GM12878 (cell line): ENCODE measurements around the gene ARL3. TPM values are rescaled to one million over a fixed set of nuclear protein-coding genes. Genes with fewer than 3 reads are reported as not detected.

Experiments
- ASH2L ChIP-seq: fragments of 300-600, 200-600 bp; sonication (generic); IDR thresholded peaks from 2 replicates; pipeline ENCODE4 v1.6.1; 2017; ENCODE audit warnings: low read depth, mild to moderate bottlenecking, borderline replicate concordance
- ATF7 ChIP-seq: fragments of 450-650 bp; IDR thresholded peaks from 2 replicates; pipeline ENCODE4 v1.6.1; 2016; ENCODE audit warnings: low read depth, mild to moderate bottlenecking
- CEBPB ChIP-seq, 2 experiments: fragments of 150-350 bp in 1 of 2; IDR thresholded peaks; 2 replicates each; pipeline ENCODE4 v1.6.1; 2012 to 2014; ENCODE audit warnings: low read depth in 2 of 2, low read length in 2 of 2, borderline replicate concordance in 1 of 2, inconsistent platforms in 1 of 2
- EED ChIP-seq: sonication (generic); IDR thresholded peaks from 2 replicates; pipeline ENCODE4 v1.6.1; 2016; ENCODE audit warnings: antibody characterized with exemption, low read depth
- EP300 ChIP-seq, 2 experiments: fragments of 150-350 bp in 1 of 2; IDR thresholded peaks; 2 replicates each; pipeline ENCODE4 v1.6.1; 2011 to 2012; ENCODE audit warnings: low read depth in 2 of 2, low read length in 2 of 2, borderline replicate concordance in 1 of 2, improper control_type of control experiment in 1 of 2, inconsistent platforms in 1 of 2; ENCODE audit not compliant: control insufficient read depth in 1 of 2
- PKNOX1 ChIP-seq: fragments of 450-650 bp; IDR thresholded peaks from 2 replicates; pipeline ENCODE4 v1.6.1; 2016; ENCODE audit warnings: mild to moderate bottlenecking
- STAT1 ChIP-seq: fragments of 450-650 bp; conservative IDR thresholded peaks from 2 replicates; pipeline ENCODE4 v1.6.1; 2014; ENCODE audit warnings: antibody characterized with exemption, mild to moderate bottlenecking
- YY1 ChIP-seq: IDR thresholded peaks from 2 replicates; pipeline ENCODE4 v1.6.1; 2011; ENCODE audit warnings: low read depth, mild to moderate bottlenecking, low read length
- polyA plus RNA-seq, 11 experiments: library from polyadenylated mRNA; depleted of rRNA in 4 of 11; unstranded in 6 of 11; stranded (reverse) in 5 of 11; fragments of >200 nt; fragmentation: Nextera tagmentation in 4 of 11; fragmentation: Illumina TruSeq in 1 of 11; extraction: Ambion mirVana in 4 of 11; extraction: Trizol in 1 of 11; gene quantifications; 1 replicate in 1 of 11; 2 replicates in 10 of 11; pipeline versions ENCODE4 v1.2.1 to v1.2.3, GENCODE V29; 2011 to 2016; ENCODE audit warnings: inconsistent platforms in 2 of 11, missing spikeins in 2 of 11, low read depth in 1 of 11
- total RNA-seq, 4 experiments: library from RNA; depleted of rRNA in 3 of 4; stranded (reverse); fragments of >200 nt in 3 of 4; fragmentation: Illumina TruSeq in 1 of 4; extraction: Trizol in 1 of 4; gene quantifications; 2 replicates each; pipeline versions ENCODE4 v1.2.1 to v1.2.3, GENCODE V29; 2013 to 2021
- TF ChIP-seq, protein P1 (sequence below): fragments of 450-650 bp; IDR thresholded peaks from 2 replicates; pipeline ENCODE4 v1.6.1; 2017; ENCODE audit warnings: mild to moderate bottlenecking, moderate library complexity

The ARL3 gene
- total and polyA plus RNA-seq, 10 of the 15 experiments (the other 5 are each of a cell fraction or from before 2014, with no cell fraction given): 4.9 to 26.1 (median 11.0) TPM

GRCh38 chr10:102652170-102652916 lies 61.9 kb downstream of the ARL3 start (continued):
- TF ChIP-seq, protein P1, sequence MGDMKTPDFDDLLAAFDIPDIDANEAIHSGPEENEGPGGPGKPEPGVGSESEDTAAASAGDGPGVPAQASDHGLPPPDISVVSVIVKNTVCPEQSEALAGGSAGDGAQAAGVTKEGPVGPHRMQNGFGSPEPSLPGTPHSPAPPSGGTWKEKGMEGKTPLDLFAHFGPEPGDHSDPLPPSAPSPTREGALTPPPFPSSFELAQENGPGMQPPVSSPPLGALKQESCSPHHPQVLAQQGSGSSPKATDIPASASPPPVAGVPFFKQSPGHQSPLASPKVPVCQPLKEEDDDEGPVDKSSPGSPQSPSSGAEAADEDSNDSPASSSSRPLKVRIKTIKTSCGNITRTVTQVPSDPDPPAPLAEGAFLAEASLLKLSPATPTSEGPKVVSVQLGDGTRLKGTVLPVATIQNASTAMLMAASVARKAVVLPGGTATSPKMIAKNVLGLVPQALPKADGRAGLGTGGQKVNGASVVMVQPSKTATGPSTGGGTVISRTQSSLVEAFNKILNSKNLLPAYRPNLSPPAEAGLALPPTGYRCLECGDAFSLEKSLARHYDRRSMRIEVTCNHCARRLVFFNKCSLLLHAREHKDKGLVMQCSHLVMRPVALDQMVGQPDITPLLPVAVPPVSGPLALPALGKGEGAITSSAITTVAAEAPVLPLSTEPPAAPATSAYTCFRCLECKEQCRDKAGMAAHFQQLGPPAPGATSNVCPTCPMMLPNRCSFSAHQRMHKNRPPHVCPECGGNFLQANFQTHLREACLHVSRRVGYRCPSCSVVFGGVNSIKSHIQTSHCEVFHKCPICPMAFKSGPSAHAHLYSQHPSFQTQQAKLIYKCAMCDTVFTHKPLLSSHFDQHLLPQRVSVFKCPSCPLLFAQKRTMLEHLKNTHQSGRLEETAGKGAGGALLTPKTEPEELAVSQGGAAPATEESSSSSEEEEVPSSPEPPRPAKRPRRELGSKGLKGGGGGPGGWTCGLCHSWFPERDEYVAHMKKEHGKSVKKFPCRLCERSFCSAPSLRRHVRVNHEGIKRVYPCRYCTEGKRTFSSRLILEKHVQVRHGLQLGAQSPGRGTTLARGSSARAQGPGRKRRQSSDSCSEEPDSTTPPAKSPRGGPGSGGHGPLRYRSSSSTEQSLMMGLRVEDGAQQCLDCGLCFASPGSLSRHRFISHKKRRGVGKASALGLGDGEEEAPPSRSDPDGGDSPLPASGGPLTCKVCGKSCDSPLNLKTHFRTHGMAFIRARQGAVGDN: 0 out of 2 replicates have a peak, but pooled peaks have one; percentile 40
- TF ChIP-seq ATF7 (peak; percentile 47; the same call in 1 of the 2 replicates), CEBPB (IDR thresholded peaks at IDR 0.05; ENCODE audit: borderline replicate concordance in 1 of 2, low read depth in 2 of 2, low read length in 2 of 2) (no peak), STAT1 (0 out of 2 replicates have a peak, but pooled peaks have one; percentile 37), EED (peak; percentile 74), EP300 (IDR thresholded peaks at IDR 0.05; ENCODE audit: borderline replicate concordance in 1 of 2, control insufficient read depth in 1 of 2, low read depth in 2 of 2, low read length in 2 of 2) (peak in 1 of 2 experiments; percentile 44; a peak in 2 of 4 replicates), YY1 (0 out of 2 replicates have a peak, but pooled peaks have one; percentile 14), ASH2L (no peak; the same call in 1 of the 2 replicates), PKNOX1 (peak; percentile 8; the same call in 1 of the 2 replicates)
